Pons (tissue), 1 donor: Measurements from ENCODE around the gene R3HDM4.

ENCODE experiments used
- DNase-seq: peaks from one replicate; pipeline ENCODE4 v3.0.0-alpha.2; 2016; ENCODE audit warnings: low spot score

The R3HDM4 gene

DNA sequence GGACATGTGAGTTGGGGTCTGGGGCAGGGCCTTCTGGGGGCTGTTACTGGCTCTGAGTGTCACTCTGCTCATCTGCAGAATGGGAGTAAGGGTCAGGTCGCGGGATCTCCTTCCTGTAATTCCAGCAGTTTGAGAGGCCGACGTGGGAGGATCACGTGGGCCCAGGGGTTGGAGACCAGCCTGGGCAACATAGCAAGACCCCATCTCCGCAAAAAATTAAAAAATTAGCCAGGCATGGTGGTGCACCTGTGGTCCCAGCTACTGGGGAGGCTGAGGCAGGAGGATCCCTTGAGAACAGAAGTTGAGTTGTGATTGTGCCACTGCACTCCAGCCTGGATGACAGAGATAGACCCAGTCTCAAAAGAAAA lies 16.9 kb upstream of the R3HDM4 start:
- DNase-seq: no peak

DNA sequence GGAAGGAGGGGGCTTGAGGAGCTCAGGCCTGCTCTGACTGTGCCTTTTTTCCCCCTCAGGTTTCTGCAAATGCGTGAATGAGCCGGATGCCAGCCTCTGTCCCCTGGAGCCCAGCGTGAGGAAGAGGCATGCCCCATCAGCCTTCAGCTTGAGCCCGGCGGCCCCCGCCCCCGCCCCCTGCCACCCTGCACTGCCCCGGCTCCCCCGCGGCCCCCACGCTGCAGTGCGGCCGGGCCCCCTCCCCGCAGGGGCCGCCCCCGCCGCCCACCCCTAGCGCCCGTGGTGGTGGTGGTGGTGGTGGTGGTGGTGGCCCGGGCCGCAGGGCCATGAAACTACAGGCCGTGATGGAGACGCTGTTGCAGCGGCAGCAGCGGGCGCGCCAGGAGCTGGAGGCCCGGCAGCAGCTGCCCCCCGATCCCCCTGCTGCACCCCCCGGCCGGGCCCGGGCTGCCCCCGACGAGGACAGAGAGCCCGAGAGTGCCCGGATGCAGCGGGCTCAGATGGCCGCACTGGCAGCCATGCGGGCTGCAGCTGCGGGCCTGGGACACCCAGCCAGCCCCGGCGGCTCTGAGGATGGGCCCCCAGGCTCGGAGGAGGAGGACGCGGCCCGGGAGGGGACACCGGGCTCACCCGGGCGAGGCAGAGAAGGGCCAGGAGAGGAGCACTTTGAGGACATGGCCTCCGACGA lies 16.3 kb upstream of the R3HDM4 start:
- DNase-seq: no peak

DNA sequence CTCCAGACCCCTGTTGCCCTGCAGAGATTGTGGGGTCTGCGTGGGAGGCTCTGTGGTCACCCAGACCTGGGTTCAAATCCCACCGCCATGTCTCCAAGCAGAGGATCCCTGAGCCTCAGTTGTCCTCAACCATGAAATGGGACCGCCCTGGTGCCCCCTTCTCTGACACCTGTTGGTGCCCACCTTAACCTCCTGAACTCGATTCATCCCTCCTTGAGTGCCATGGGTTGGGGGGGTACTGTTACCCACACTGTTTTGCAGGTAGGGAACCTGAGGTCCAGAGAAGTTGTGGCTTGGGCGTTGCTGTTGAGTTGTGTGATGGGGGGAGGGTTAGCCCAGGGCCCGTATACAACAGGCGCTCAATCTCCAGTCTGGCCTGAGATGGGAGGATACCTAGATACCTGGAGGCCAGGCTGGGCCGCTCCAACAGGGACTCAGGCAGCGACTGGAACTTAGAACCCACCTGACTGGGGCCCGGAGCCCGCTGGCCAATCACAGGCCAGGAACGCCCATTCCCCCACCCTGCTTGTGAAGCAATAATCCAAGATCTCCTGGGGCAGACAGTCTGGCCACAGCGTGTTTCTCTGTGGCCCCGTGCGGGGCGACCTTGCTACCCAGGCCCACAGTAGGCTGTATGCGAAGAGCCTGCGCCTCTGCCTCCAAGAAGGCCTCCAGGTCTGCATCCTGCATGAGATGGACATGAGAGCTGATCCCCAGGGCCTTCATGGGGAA lies 15.6 kb upstream of the R3HDM4 start:
- no peak for DNase-seq

DNA sequence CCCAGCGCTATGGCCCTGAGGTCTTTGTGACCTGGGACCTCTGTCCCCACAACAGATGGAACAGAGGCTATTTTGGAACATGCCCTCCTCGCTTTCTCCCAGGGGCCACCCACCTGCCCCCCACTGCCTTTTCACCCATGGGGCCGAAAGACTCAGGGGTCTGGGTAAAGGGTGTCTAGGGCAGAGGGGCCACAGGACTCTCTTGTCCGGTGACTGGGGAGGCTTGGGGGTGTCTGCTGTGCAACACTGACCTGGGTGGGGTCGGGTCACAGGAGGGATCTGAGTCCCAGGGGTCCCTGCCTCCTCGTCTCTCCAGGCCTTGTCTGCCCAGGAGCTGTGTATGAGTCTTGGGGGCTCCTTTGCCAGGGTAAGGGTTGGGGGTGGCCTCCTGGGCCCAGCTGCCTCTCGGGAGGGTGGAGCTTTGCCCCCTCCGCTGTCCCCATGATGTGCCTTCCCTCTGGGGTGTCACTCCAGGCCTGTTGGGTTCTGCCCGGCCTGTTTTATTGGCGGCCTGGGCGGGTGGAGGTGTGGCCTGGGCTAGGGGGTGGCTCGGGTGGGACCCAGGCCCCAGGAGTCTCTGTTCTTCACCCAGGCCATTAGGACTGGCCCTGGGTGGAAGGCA lies 14.9 kb upstream of the R3HDM4 start:
- DNase-seq: no peak

DNA sequence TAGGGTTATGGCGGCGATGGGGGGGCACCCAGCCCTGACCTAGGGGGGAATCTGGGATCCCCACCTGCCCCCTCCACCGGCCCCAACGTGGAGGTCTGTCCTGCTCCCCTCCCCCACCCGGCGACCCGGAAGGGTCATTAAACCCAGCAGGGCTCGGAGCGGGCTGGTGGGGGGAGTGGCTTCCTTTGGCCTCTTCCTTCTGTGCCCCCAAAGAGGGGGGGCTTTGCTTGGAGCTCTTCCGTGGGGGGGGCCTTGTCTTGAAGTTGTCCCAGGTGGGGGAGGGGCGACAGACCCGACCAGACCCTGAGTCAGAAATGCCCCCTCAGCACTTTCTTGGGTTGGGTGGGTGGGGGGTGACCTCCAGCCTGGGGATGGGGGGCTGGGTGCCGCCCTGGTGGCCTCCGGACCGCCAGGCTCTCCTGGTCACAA lies 14.3 kb upstream of the R3HDM4 start:
- no peak for DNase-seq

DNA sequence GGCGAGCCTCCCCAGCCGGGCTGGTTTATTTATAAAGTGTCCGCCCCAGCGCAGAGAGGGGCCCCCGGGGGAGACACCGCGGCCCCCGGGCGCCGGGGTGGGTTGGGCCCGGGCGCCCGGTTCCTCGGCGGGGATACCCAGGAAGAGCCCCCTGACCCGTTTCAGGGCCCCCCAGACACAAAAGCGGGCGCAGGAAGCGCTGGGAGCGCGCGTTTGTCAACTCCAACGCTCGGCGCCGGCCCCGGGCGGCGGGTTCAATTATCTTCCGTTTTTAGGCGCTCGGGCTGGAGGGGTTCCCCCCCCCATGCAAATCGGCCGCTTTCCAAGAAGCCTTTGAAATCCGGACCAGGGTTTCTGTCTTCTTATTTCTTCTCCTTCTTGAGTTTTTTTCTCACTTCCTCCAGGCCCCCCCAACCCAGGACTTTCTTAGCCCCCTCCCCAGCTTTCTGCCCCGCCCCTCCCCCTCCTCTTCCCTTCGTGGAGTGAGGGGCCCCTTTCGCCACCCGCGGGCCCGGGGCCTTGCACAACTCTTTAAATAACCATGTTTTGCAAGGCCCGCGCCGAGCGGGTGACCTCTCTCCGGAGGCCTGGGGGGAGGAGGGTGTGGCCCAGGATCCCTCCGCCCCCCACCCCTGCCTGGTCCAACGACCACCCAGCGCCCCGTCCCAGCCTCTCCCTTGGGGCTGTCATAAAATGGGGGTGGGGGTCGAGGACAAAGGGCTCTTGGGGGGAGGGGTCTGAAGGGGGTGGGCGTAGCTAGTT lies 13.8 kb upstream of the R3HDM4 start:
- peak; percentile 32 for DNase-seq

DNA sequence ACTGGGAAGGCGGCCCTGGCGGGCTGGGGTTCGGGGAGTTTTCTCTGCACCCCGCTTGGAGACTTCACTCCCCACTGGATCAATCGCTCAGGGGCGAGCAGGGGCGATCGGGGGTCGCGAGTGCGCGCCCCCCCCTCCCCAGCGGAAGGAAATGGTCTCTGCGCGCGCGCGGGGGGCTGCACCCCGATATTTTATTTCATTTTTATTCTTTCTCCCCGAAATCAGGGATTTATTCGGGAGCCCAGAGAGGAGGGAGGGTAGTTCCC lies 13.2 kb upstream of the R3HDM4 start:
- DNase-seq: no peak

DNA sequence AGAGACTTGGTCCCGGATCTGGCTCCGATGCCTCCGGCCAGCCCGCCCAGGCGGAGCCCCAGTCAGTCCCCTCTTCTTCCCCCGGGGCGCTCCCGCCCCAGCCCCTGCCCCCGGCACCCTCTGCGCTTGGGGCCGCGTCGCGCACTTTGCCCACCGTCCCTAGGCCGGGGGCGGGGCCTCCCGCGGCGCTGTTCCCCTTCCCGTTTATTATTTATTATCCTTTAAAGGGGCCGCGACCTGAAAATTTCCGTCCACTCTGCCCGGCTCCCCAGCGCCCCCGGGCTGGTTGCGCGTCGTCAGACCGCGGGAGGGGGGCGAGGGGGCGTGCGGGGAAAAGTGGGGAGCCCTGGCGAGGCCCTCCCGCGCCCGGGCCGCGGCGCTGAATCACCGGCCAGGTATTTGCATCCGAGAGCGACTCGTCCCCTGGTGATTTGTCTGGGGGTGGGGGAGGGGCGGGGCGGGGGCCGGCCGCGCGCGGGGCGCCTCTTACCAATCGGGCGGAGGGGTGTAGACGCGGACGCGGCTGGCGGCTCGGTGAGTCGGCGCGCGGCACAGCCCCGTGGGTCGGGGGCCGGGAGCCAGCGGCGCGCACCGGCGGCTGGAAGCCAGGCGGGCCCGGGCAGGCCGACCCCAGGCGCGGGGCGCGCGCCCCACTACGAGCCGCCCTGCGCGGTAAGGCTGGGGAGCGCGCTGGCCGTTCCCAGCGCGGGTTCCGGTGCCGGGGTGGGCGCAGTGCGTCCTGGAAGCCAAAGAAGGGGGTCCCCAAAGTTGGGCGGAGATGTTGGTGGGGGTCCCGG lies 12.7 kb upstream of the R3HDM4 start, which contains the start of gene ARID3A:
Gene ARID3A, plus strand, starts transcription at position 510 of the 797 bp plus-strand sequence. CDS start 3,494 bp downstream, outside the sequence.
- DNase-seq: peak; percentile 57

DNA sequence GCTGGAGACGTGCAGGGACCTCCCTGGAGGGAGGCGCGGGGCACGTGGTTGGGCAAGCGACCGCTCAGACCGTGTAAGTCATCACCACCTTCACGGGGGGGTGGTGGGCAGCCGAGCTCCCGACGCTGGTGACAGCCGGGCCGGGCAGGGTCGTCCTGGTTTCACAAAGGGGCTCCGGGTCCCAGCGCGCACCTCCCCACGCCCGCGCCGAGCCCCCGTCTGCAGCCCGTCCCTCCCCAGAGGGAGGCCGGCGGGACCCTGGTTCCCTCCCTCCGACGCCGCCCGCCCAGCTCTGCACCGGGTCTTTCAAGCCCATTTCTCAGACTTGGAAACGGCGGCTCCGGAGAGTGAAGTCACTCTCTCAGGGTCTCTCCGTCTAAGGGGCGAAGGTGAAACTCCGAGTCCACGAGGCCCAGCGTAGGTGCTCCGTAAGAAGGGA lies 12.1 kb upstream of the R3HDM4 start:
- DNase-seq: no peak

DNA sequence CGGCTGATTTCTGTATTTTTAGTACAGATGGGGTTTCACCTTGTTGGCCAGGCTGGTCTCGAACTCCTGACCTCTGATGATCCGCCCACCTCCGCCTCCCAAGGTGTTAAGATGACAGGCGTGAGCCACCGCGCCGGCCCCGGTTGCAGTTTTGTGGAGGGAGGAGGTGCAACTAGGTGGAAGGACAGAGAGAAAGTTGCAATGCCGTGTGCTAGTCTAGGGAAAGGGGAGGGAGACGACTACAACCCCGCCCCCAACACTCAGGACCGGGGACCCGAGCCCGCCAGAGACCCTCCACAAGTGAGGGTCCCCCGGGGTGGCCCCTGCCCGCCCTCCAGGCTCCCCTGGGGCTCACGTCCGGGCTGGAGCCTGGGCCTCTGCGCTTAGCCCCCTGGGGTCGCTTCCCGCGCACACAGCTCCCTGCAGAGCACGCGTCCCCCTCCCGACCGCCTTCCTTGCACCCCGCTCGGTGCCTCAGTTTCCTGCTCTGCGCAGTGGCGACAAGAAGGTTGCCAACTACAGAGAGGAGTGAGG lies 11.6 kb upstream of the R3HDM4 start:
- DNase-seq: no peak

DNA sequence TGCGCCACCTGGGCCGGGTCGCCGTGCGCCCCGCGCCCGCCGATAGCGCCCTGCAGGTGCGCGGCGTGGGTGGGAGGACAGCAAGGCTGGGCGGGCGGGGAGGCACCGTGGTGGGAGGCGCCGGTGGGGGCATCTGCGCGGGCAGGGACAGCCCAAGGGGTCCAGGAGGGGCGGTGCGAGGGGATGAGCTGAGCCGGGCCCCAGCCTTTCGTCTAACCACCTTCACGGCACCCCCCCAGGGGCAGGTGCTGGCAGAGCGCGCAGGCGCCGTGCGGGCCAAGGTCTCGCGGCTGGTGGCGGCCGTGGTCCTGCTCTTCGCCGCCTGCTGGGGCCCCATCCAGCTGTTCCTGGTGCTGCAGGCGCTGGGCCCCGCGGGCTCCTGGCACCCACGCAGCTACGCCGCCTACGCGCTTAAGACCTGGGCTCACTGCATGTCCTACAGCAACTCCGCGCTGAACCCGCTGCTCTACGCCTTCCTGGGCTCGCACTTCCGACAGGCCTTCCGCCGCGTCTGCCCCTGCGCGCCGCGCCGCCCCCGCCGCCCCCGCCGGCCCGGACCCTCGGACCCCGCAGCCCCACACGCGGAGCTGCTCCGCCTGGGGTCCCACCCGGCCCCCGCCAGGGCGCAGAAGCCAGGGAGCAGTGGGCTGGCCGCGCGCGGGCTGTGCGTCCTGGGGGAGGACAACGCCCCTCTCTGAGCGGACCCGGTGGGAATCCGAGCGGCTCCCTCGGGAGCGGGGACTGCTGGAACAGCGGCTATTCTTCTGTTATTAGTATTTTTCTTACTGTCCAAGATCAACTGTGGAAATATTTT lies 7.2 kb upstream of the R3HDM4 start:
- DNase-seq: no peak

DNA sequence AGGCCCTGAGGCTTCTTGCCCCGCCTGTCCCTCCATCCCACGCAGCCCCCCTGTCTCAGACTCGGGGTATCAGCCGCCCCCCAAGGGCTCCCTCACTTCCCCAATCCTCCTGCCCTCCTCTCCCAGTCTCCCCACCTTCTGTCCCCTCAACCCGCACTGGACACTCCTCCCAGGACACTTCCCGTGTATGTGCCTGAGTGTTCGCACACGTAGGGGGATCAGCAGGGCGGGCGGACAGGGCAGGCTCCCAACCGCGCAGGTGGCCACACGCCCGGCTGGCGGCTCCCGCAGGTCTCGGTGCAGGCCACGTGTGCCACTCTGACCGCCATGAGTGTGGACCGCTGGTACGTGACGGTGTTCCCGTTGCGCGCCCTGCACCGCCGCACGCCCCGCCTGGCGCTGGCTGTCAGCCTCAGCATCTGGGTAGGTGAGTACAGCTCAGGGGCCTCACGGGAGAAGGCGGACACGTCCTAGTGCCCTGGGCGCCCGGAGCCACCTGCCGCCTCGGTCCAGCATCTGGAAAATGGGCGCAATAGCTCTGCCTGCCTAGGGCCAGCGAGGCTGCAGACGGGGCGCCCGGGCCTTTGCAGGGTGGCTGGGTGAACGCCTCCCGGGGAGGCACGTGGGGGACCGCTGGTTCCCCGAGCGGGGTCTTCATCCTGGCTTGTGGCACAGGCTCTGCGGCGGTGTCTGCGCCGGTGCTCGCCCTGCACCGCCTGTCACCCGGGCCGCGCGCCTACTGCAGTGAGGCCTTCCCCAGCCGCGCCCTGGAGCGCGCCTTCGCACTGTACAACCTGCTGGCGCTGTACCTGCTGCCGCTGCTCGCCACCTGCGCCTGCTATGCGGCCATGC lies 6.4 kb upstream of the R3HDM4 start:
- DNase-seq: no peak

DNA sequence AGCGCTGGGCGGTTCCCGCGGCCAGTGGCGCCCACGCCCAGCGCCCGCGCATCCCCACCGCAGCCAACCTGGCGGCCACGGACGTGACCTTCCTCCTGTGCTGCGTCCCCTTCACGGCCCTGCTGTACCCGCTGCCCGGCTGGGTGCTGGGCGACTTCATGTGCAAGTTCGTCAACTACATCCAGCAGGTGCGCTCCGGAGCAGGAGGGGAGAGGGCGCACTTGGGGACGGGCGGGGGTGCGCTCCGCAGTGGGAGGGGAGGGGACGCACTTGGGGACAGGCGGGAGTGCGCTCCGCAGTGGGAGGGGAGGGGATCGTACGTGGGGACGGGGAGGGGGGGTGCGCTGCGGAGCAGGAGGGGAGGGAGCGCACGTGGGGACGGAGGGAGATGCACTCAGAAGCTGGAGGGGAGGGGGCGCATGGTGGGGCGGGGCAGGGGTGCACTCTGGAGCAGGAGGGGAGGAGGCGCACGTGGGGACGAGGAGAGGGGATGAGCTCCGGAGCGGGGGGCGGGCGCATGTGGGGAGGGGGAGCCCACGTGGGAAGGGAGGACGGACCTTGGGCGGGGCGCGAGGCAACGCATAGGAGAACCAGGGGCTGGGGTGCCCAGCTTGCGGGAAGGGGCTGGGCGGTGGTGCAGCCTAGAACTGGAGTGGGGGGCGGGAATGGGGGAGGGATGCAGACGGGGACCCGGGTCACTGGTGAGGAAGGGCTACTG lies 5.6 kb upstream of the R3HDM4 start:
- DNase-seq: no peak

DNA sequence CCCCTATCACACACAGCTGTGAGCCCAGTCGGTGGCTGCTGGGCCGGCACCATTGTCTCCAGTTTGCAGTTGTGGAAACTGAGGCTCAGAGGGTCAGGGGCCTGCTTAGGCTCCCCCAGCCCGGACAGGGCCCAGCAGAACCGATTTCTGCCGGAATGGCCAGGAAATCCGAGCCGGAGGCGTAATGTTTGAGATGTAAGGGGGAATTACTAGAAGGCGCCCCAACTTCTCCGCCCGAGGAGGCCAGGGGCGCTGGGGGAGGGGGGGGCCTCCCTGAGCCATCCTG lies 5.1 kb upstream of the R3HDM4 start:
- DNase-seq: no peak

DNA sequence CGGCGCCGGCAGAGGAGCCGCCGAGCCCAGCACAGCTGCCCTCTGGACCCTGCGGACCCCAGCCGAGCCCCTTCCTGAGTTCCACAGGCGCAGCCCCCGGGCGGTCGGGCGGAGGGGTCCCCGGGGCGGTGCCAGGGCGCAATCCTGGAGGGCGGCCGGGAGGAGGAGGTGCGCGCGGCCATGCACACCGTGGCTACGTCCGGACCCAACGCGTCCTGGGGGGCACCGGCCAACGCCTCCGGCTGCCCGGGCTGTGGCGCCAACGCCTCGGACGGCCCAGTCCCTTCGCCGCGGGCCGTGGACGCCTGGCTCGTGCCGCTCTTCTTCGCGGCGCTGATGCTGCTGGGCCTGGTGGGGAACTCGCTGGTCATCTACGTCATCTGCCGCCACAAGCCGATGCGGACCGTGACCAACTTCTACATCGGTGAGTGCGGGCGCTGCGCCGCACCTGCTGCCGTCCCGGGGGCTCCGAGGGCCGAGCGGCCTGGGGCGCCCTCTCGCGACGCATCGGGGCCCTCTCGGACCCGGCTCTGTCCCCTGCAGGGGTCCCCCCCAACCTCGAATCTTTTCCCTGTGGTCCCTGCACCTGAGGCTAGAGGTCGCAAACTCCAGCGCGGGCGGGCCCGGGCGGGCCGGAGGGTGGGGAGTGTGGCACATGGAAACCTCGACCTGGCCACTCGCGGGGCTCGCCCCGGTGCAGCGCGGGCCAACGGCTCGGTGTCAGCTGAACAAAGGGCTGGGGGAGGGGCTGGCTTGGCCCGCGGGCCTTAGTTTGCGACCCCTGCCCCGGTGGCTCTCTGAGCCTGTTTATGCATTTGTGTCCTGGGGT lies 4.5 kb upstream of the R3HDM4 start, which contains the start of gene KISS1R:
Gene KISS1R, plus strand, starts transcription at position 11 of the 829 bp plus-strand sequence. Its CDS starts 170 bp downstream, at position 181.
- DNase-seq: no peak

DNA sequence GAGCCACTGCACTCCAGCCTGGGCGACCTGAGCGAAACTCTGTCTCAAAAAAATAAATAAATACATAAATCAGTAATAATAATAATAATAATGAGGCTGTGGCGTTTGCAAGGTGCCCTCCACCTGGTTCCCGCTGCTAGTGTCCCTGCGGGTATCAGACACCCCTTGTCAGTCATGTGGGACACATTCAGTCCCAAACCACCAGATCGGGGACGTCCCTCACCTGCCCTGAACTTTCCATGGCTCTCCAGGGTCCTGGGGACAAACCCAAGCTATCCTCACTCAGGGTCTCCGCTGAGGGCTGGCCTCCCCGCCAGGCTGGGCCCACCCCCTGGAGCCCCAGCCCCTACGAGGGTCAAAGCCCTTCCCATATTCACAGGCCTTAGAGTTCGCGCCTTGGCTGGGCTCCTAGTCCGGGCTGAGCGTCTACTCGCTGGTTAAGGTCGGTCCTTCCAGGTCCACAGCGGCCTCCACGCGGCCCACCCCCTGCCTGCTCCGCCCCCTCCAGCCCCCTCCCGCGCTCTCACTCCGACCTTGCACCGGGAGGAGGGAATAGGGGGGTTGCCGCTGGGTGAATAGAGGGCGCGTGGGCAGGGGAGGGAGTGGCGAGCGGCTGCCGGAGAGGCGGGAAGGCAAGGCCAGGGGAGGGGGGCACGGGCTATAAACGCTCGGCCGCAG lies 3.8 kb upstream of the R3HDM4 start:
- DNase-seq: no peak

DNA sequence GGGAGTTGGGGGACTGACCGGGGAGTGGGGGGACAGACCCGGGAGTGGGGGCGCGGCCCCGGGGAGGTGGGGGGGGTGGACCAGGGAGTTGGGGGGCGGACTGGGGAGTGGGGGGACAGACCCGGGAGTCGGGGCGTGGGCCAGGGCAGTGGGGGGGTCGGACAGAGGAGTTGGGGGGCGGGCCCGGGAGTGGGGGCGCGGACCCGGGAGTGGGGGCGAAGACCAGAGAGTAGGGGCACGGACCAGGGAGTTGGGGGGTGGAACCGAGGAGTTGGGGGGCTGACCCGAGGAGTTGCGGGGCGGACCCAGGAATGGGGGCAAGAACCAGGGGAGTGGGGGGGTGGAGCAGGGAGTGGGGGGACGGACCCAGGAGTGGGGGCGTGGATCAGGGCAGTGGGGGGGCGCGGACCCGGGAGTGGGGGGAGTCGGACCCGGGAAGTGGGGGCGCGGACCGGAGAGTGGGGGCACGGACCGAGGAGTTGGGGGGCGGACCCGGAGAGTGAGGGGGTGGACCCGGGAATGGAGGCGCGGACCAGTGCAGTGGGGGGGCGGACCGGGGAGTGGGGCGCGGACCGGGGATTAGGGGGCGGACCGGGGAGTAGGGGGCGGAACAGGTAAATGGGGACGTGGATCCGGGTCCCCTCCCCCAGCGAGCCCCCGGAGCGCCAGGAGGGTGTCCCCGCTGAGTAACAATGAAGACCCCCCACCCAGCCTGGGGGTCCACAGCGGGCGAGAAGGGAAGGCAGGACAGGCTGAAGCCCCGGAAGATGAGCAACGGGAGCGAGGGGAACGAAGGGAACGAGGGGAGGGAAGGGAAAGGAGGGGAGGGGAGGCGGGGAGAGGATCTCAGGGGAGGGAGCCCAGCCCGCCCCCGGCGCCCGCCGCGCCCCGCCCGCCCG lies 589 bp downstream of the R3HDM4 start:
- no peak for DNase-seq
